HG02938 (cell line): ENCODE data around the gene DNASE1L3.
"Not testable (repeated sequence)": the region's sequence is repeated elsewhere in the genome, so short reads cannot be mapped to it uniquely, and the experiment has no call there.

Experiments used
- ATAC-seq: cut with Tn5 transposase; IDR thresholded peaks from one replicate; pipeline ENCODE4 v1.9.1; 2021; ENCODE audit warnings: mild to moderate bottlenecking, moderate library complexity; ENCODE audit not compliant: unreplicated experiment

DNASE1L3 gene

GRCh38 chr3:58202917-58203360, 7.8 kb downstream of the DNASE1L3 start:
- peak; percentile 71 for ATAC-seq

- not testable (repeated sequence) for ATAC-seq
Measured at GRCh38 chr3:58201451-58201850, 9.3 kb downstream of the DNASE1L3 start.

- no peak for ATAC-seq
Measured at GRCh38 chr3:58200846-58201355, 9.9 kb downstream of the DNASE1L3 start.

GRCh38 chr3:58200121-58200709, 10.6 kb downstream of the DNASE1L3 start:
- no peak for ATAC-seq

GRCh38 chr3:58198804-58199203, 12.0 kb downstream of the DNASE1L3 start:
- ATAC-seq, result no peak

GRCh38 chr3:58198362-58198761, 12.4 kb downstream of the DNASE1L3 start:
- ATAC-seq, result no peak

GRCh38 chr3:58197588-58197987, 13.2 kb downstream of the DNASE1L3 start:
- no peak for ATAC-seq

- no peak for ATAC-seq
Measured at GRCh38 chr3:58193682-58194407, 16.9 kb downstream of the DNASE1L3 start.

GRCh38 chr3:58192069-58192468, 18.7 kb downstream of the DNASE1L3 start:
- no peak for ATAC-seq

- ATAC-seq, result no peak
Measured at GRCh38 chr3:58191361-58191991, 19.3 kb downstream of the DNASE1L3 start.

GRCh38 chr3:58190882-58191281, 19.9 kb downstream of the DNASE1L3 start:
- ATAC-seq, result no peak

GRCh38 chr3:58190291-58190690, 20.5 kb downstream of the DNASE1L3 start:
- no peak for ATAC-seq

- ATAC-seq, result no peak
Measured at GRCh38 chr3:58189691-58190090, 21.1 kb downstream of the DNASE1L3 start.

GRCh38 chr3:58188921-58189451, 21.8 kb downstream of the DNASE1L3 start:
- ATAC-seq, result no peak

- ATAC-seq, result no peak
Measured at GRCh38 chr3:58188173-58188564, 22.6 kb downstream of the DNASE1L3 start.

- no peak for ATAC-seq
Measured at GRCh38 chr3:58184982-58185360, 25.8 kb downstream of the DNASE1L3 start.

GRCh38 chr3:58184309-58184981, 26.3 kb downstream of the DNASE1L3 start:
- ATAC-seq, result no peak

GRCh38 chr3:58183891-58184290, 26.9 kb downstream of the DNASE1L3 start:
- ATAC-seq, result no peak

- ATAC-seq, result no peak
Measured at GRCh38 chr3:58183221-58183620, 27.6 kb downstream of the DNASE1L3 start.

- no peak for ATAC-seq
Measured at GRCh38 chr3:58180940-58181587, 29.7 kb downstream of the DNASE1L3 start.
